Prostate gland (tissue), 2 donors: ENCODE measurements around the gene RALGPS2. TPM values are rescaled to one million over a fixed set of nuclear protein-coding genes. Genes with fewer than 3 reads are reported as not detected.

Experiments used
- DNase-seq: peaks from one replicate; pipeline ENCODE4 v3.0.0-alpha.2; 2019; ENCODE audit warnings: low spot score
- H3K27ac ChIP-seq, 2 donors: fragments of 200-600 bp; sonication (generic); 2 replicates each; pipeline ENCODE4 v1.5.1; 2017 to 2019
- H3K27me3 ChIP-seq: fragments of 200-600 bp; sonication (generic); replicated peaks from 2 replicates; pipeline ENCODE4 v1.5.1; 2019; ENCODE audit not compliant: insufficient read depth
- H3K36me3 ChIP-seq, 2 donors: fragments of 200-600 bp; sonication (generic); 1 replicate in 1 of 2; 2 replicates in 1 of 2; pipeline versions ENCODE4 v1.5.1 to v1.8.1; 2017 to 2019
- H3K4me1 ChIP-seq: fragments of 200-600 bp; sonication (generic); replicated peaks from 2 replicates; pipeline ENCODE4 v1.5.1; 2019
- H3K4me3 ChIP-seq, 2 donors: fragments of 200-600 bp; sonication (generic); 2 replicates each; pipeline ENCODE4 v1.5.1; 2017 to 2019
- H3K9me3 ChIP-seq: fragments of 200-600 bp; sonication (generic); 2 replicates; pipeline ENCODE4 v1.5.1; 2017
- POLR2A ChIP-seq: fragments of 450-650 bp; IDR thresholded peaks from one replicate; pipeline ENCODE4 v1.6.1; 2016; ENCODE audit warnings: antibody characterized with exemption, mild to moderate bottlenecking
- POLR2AphosphoS5 ChIP-seq: sonication (generic); formaldehyde crosslinking; IDR thresholded peaks from one replicate; pipeline ENCODE4 v1.6.1; 2017; ENCODE audit warnings: antibody characterized with exemption
- WGBS: methylation state at CpG from one replicate; pipeline ENCODE4 v1.1.5; 2018; 5-methylcytosine and 5-hydroxymethylcytosine counted together
- intact Hi-C: fragments of 100-400 bp; cut with DNase I; formaldehyde crosslinking; loops from one replicate; pipeline ENCODE4 v1.14.2; 2022
- microRNA-seq: library from miRNA; unstranded; fragments of <30 nt; microRNA quantifications from one replicate; pipeline ENCODE4, GENCODE V29; 2016
- small RNA-seq, 2 donors: library from RNA; depleted of rRNA; stranded (forward); fragments of <200 nt; gene quantifications; one replicate each; pipeline ENCODE3, GENCODE V24; 2016
- total RNA-seq, 2 donors: library from RNA; depleted of rRNA; stranded (reverse); fragments of >200 nt; gene quantifications; one replicate each; pipeline ENCODE4 v1.1.0, GENCODE V29; 2016
- TF ChIP-seq, protein P1 (sequence below), 4 experiments: fragments of 200-600 bp in 2 of 4; fragments of 450-650 bp in 2 of 4; sonication (generic) in 2 of 4; IDR thresholded peaks; 1 replicate in 3 of 4; 2 replicates in 1 of 4; pipeline ENCODE4 v1.5.1; 2016 to 2019; ENCODE audit warnings: antibody characterized with exemption in 4 of 4, mild to moderate bottlenecking in 2 of 4, moderate library complexity in 2 of 4

Gene RALGPS2
- total RNA-seq, 2 donors from 2014 or later = 25.6 to 26.2 TPM

GRCh38 chr1:178969226-178969987 is 244.4 kb downstream of the RALGPS2 start:
- DNase-seq = no peak
- Histone ChIP-seq H3K36me3 (no peaks in the 10 kb centered on the region), H3K4me3 (no peak overlapping the region), H3K27ac (no peak overlapping the region), H3K4me1 (no peaks in the 10 kb centered on the region), H3K9me3 (no peaks in the 10 kb centered on the region), H3K27me3 (no peaks in the 10 kb centered on the region)
- TF ChIP-seq POLR2A (no peak), POLR2AphosphoS5 (no peak)
- TF ChIP-seq, protein P1, sequence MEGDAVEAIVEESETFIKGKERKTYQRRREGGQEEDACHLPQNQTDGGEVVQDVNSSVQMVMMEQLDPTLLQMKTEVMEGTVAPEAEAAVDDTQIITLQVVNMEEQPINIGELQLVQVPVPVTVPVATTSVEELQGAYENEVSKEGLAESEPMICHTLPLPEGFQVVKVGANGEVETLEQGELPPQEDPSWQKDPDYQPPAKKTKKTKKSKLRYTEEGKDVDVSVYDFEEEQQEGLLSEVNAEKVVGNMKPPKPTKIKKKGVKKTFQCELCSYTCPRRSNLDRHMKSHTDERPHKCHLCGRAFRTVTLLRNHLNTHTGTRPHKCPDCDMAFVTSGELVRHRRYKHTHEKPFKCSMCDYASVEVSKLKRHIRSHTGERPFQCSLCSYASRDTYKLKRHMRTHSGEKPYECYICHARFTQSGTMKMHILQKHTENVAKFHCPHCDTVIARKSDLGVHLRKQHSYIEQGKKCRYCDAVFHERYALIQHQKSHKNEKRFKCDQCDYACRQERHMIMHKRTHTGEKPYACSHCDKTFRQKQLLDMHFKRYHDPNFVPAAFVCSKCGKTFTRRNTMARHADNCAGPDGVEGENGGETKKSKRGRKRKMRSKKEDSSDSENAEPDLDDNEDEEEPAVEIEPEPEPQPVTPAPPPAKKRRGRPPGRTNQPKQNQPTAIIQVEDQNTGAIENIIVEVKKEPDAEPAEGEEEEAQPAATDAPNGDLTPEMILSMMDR (IDR thresholded peaks at IDR 0.05) = no peak
- WGBS = 93% methylated on average over 9 of the region's 9 CpGs
- intact Hi-C loops = no loop called here

DNA sequence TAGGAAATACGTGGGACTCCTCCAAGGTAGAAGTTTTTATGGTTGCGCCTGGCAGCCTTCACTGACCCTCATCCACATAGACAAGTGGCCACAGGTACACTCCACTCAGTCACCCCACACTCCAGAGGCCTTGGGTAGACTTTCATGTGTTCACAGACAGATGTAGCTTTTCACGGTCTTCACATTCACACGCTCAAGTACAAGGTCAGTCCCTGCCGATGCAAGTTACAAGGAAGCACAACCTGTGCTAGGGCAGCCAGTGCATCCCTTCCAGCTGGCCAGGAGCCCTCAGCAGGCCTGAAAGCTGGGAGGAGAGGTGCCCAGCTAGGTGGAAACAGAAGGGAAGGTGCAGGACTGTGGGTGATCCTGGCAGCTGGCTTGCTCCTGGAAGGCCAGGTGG is 245.1 kb downstream of the RALGPS2 start:
- Histone ChIP-seq H3K27me3 (no peaks in the 10 kb centered on the region), H3K36me3 (no peaks in the 10 kb centered on the region), H3K4me1 (no peaks in the 10 kb centered on the region), H3K4me3 (no peak overlapping the region), H3K9me3 (no peaks in the 10 kb centered on the region), H3K27ac (no peak overlapping the region)
- TF ChIP-seq, protein P1 (IDR thresholded peaks at IDR 0.05) = no peak
- TF ChIP-seq POLR2A = no peak
- TF ChIP-seq POLR2AphosphoS5 = no peak
- 82% methylated on average over 5 of the region's 5 CpGs for WGBS
- no peak for DNase-seq
- intact Hi-C loops = no loop called here

Small RNA genes within 50 kb of the gene (microRNA-seq; reads per million reads assigned to microRNA genes)
- gene MIR4424 = not detected

Small RNA genes within 50 kb of the gene (small RNA-seq; reads per million reads assigned to genes)
- gene MIR4424 (0.09 to 0.20 reads per million in 2 donors), gene RF00092 (0 reads per million in 2 donors)

Other genes starting within 250 kb of the RALGPS2 start
- not detected for gene CLEC20A, start 228.3 kb upstream of the RALGPS2 start, total RNA-seq
- 1 to 10 TPM in 1 of 2 donors, not detected in 1; 3.0 TPM for gene TEX35, start 212.1 kb upstream of the RALGPS2 start, total RNA-seq
- gene ANGPTL1, start 145.8 kb downstream of the RALGPS2 start, total RNA-seq = 10 to 100 TPM; 11.3 to 18.9 TPM